Neuronal stem cell (in vitro differentiated cells): ENCODE results near the gene C2orf76.

Experiments
- DNase-seq: peaks from one replicate; pipeline ENCODE4 v3.0.0-alpha.2; 2013; ENCODE audit warnings: low spot score
- H2AFZ ChIP-seq: one replicate; pipeline ENCODE4 v1.6.1; 2013; ENCODE audit warnings: mild to moderate bottlenecking, low read length, inconsistent platforms
- H2AK5ac ChIP-seq: 2 replicates; pipeline ENCODE4 v1.6.1; 2013; ENCODE audit warnings: low read depth, mild to moderate bottlenecking, inconsistent platforms, low read length, moderate library complexity, mixed read lengths
- H2BK120ac ChIP-seq: 2 replicates; pipeline ENCODE4 v1.6.1; 2013; ENCODE audit warnings: low read depth, mild to moderate bottlenecking, inconsistent platforms, low read length, moderate library complexity, mixed read lengths
- H2BK12ac ChIP-seq: one replicate; pipeline ENCODE4 v1.6.1; 2013; ENCODE audit warnings: low read length, inconsistent platforms
- H2BK15ac ChIP-seq: 2 replicates; pipeline ENCODE4 v1.6.1; 2013; ENCODE audit warnings: mild to moderate bottlenecking, low read length, inconsistent platforms, mixed read lengths
- H2BK5ac ChIP-seq: one replicate; pipeline ENCODE4 v1.6.1; 2013; ENCODE audit warnings: inconsistent platforms, mild to moderate bottlenecking, low read length, moderate library complexity
- H3K14ac ChIP-seq: one replicate; pipeline ENCODE4 v1.6.1; 2013; ENCODE audit warnings: low read length, inconsistent platforms
- H3K18ac ChIP-seq: 2 replicates; pipeline ENCODE4 v1.6.1; 2013; ENCODE audit warnings: low read length, inconsistent platforms
- H3K23ac ChIP-seq: 2 replicates; pipeline ENCODE4 v1.6.1; 2013; ENCODE audit warnings: low read depth, mild to moderate bottlenecking, mixed read lengths, low read length, inconsistent platforms; ENCODE audit not compliant: poor library complexity
- H3K27ac ChIP-seq: replicated peaks from 3 replicates; pipeline ENCODE4 v1.5.1; 2013; ENCODE audit warnings: low read length, inconsistent platforms
- H3K27me3 ChIP-seq, 3 experiments: 2 replicates each; pipeline ENCODE4 v1.6.1; 2013; ENCODE audit warnings: low read length in 3 of 3, mild to moderate bottlenecking in 2 of 3, inconsistent platforms in 1 of 3, low read depth in 1 of 3, mixed read lengths in 1 of 3, moderate library complexity in 1 of 3; ENCODE audit not compliant: control insufficient read depth in 3 of 3, insufficient read depth in 3 of 3
- H3K36me3 ChIP-seq, 2 donors: replicated peaks in 1 of 2; 2 replicates each; pipeline ENCODE4 v1.6.1; 2013; ENCODE audit warnings: low read length in 2 of 2; ENCODE audit not compliant: control insufficient read depth in 2 of 2, insufficient read depth in 2 of 2
- H3K4ac ChIP-seq: 2 replicates; pipeline ENCODE4 v1.6.1; 2013; ENCODE audit warnings: inconsistent platforms, mild to moderate bottlenecking, low read length, moderate library complexity
- H3K4me1 ChIP-seq, 2 donors: 1 replicate in 1 of 2; 2 replicates in 1 of 2; pipeline ENCODE4 v1.6.1; 2013; ENCODE audit warnings: low read length in 2 of 2, low read depth in 1 of 2; ENCODE audit not compliant: control insufficient read depth in 2 of 2, insufficient read depth in 1 of 2
- H3K4me2 ChIP-seq: one replicate; pipeline ENCODE4 v1.6.1; 2013; ENCODE audit warnings: mild to moderate bottlenecking, low read length, inconsistent platforms; ENCODE audit not compliant: insufficient read depth, poor library complexity, severe bottlenecking
- H3K4me3 ChIP-seq, 2 donors: 2 replicates each; pipeline ENCODE4 v1.5.1; 2013; ENCODE audit warnings: low read length in 2 of 2, mild to moderate bottlenecking in 2 of 2, inconsistent platforms in 1 of 2, moderate library complexity in 1 of 2
- H3K79me1 ChIP-seq: one replicate; pipeline ENCODE4 v1.6.1; 2013; ENCODE audit warnings: low read depth, mild to moderate bottlenecking, inconsistent platforms, low read length, moderate library complexity
- H3K9ac ChIP-seq: one replicate; pipeline ENCODE4 v1.6.1; 2013; ENCODE audit warnings: mild to moderate bottlenecking, low read depth, low read length, inconsistent platforms; ENCODE audit not compliant: poor library complexity
- H3K9me3 ChIP-seq, 2 donors: replicated peaks in 1 of 2; 2 replicates each; pipeline versions ENCODE3 to v1.6.1; 2013; ENCODE audit warnings: low read length in 2 of 2, mild to moderate bottlenecking in 2 of 2, inconsistent platforms in 1 of 2, low read depth in 1 of 2, mixed read lengths in 1 of 2, moderate library complexity in 1 of 2; ENCODE audit not compliant: control insufficient read depth in 2 of 2, insufficient read depth in 1 of 2
- H4K8ac ChIP-seq: one replicate; pipeline ENCODE4 v1.6.1; 2013; ENCODE audit warnings: low read depth, mild to moderate bottlenecking, inconsistent platforms, low read length, moderate library complexity
- H4K91ac ChIP-seq: one replicate; pipeline ENCODE4 v1.6.1; 2013; ENCODE audit warnings: low read length, low read depth, mild to moderate bottlenecking, inconsistent platforms; ENCODE audit not compliant: poor library complexity
- WGBS, 2 donors: extraction: QIAGEN DNeasy Blood & Tissue Kit; methylation state at CpG; one replicate each; pipeline ENCODE4 v1.1.7; 2013; ENCODE audit warnings: missing lambda C conversion rate in 2 of 2, mixed read lengths in 1 of 2; ENCODE audit not compliant: insufficient read length in 2 of 2, insufficient replicate concordance in 1 of 2; ENCODE audit errors: extremely low coverage in 2 of 2; 5-methylcytosine and 5-hydroxymethylcytosine counted together

The C2orf76 gene

GRCh38 chr2:119327431-119327830 is 39.2 kb downstream of the C2orf76 start:
- H3K79me1 ChIP-seq = no peaks in the 10 kb centered on the region
- H3K4me3 ChIP-seq = no peak overlapping the region
- no peak overlapping the region for H2BK120ac ChIP-seq
- H2AFZ ChIP-seq = no peak overlapping the region
- H3K27ac ChIP-seq = no peak overlapping the region
- no peak overlapping the region for H3K18ac ChIP-seq
- no peak overlapping the region for H2BK15ac ChIP-seq
- no peak overlapping the region for H4K8ac ChIP-seq
- no peaks in the 10 kb centered on the region for H3K36me3 ChIP-seq
- H3K4me2 ChIP-seq = no peak overlapping the region
- no peak overlapping the region for H3K4ac ChIP-seq
- no peaks in the 10 kb centered on the region for H3K9me3 ChIP-seq
- DNase-seq = no peak
- H3K23ac ChIP-seq = no peak overlapping the region
- no peak overlapping the region for H3K9ac ChIP-seq
- no peak overlapping the region for H2AK5ac ChIP-seq
- H3K4me1 ChIP-seq = no peaks in the 10 kb centered on the region
- no CpG with 5 or more reads among the region's 6 CpGs for WGBS, 2 donors
- no peak overlapping the region for H4K91ac ChIP-seq
- H3K27me3 ChIP-seq = no peaks in the 10 kb centered on the region
- no peak overlapping the region for H2BK5ac ChIP-seq
- H2BK12ac ChIP-seq = no peak overlapping the region
- H3K14ac ChIP-seq = no peak overlapping the region

GRCh38 chr2:119326938-119327337 is 39.7 kb downstream of the C2orf76 start:
- H2BK15ac ChIP-seq = no peak overlapping the region
- H2BK12ac ChIP-seq = no peak overlapping the region
- H3K9me3 ChIP-seq = no peaks in the 10 kb centered on the region
- H3K27ac ChIP-seq = no peak overlapping the region
- H3K4ac ChIP-seq = no peak overlapping the region
- H2AFZ ChIP-seq = no peak overlapping the region
- no peaks in the 10 kb centered on the region for H3K4me1 ChIP-seq
- H3K18ac ChIP-seq = no peak overlapping the region
- H3K36me3 ChIP-seq = no peaks in the 10 kb centered on the region
- no peak overlapping the region for H3K9ac ChIP-seq
- no CpG with 5 or more reads among the region's 1 CpG for WGBS, 2 donors
- no peak overlapping the region for H3K4me3 ChIP-seq
- H3K27me3 ChIP-seq = no peaks in the 10 kb centered on the region
- H4K91ac ChIP-seq = no peak overlapping the region
- no peak for DNase-seq
- no peak overlapping the region for H3K4me2 ChIP-seq
- no peak overlapping the region for H2AK5ac ChIP-seq
- H3K23ac ChIP-seq = no peak overlapping the region
- H2BK120ac ChIP-seq = no peak overlapping the region
- no peak overlapping the region for H2BK5ac ChIP-seq
- no peaks in the 10 kb centered on the region for H3K79me1 ChIP-seq
- H3K14ac ChIP-seq = no peak overlapping the region
- no peak overlapping the region for H4K8ac ChIP-seq

- Histone ChIP-seq H3K9ac (no peak overlapping the region), H2BK5ac (no peak overlapping the region), H2BK120ac (no peak overlapping the region), H3K4me1 (no peaks in the 10 kb centered on the region), H2BK15ac (no peak overlapping the region), H3K36me3 (no peaks in the 10 kb centered on the region), H2AFZ (no peak overlapping the region), H3K27me3 (no peaks in the 10 kb centered on the region), H3K4ac (no peak overlapping the region), H2BK12ac (no peak overlapping the region), H3K18ac (no peak overlapping the region), H4K8ac (no peak overlapping the region), H3K79me1 (no peaks in the 10 kb centered on the region), H3K4me3 (no peak overlapping the region), H3K14ac (no peak overlapping the region), H3K4me2 (no peak overlapping the region), H4K91ac (no peak overlapping the region), H2AK5ac (no peak overlapping the region), H3K23ac (no peak overlapping the region), H3K9me3 (no peaks in the 10 kb centered on the region), H3K27ac (no peak overlapping the region)
- DNase-seq = no peak
- WGBS, 2 donors = no CpG with 5 or more reads among the region's 9 CpGs
Measured at GRCh38 chr2:119324685-119325270, 41.9 kb downstream of the C2orf76 start.

GRCh38 chr2:119323459-119323858 is 43.2 kb downstream of the C2orf76 start:
- H4K8ac ChIP-seq = no peak overlapping the region
- no peak overlapping the region for H3K14ac ChIP-seq
- no peak overlapping the region for H2BK120ac ChIP-seq
- H2BK5ac ChIP-seq = no peak overlapping the region
- H2AFZ ChIP-seq = no peak overlapping the region
- H3K79me1 ChIP-seq = no peaks in the 10 kb centered on the region
- no peaks in the 10 kb centered on the region for H3K36me3 ChIP-seq
- H3K9ac ChIP-seq = no peak overlapping the region
- no peak overlapping the region for H3K4me3 ChIP-seq
- no peak overlapping the region for H4K91ac ChIP-seq
- no peak for DNase-seq
- no peaks in the 10 kb centered on the region for H3K4me1 ChIP-seq
- H3K9me3 ChIP-seq = no peaks in the 10 kb centered on the region
- no peak overlapping the region for H3K23ac ChIP-seq
- H3K27ac ChIP-seq = no peak overlapping the region
- H2BK15ac ChIP-seq = no peak overlapping the region
- H2BK12ac ChIP-seq = no peak overlapping the region
- H3K27me3 ChIP-seq = no peaks in the 10 kb centered on the region
- H3K18ac ChIP-seq = no peak overlapping the region
- H3K4ac ChIP-seq = no peak overlapping the region
- no CpG with 5 or more reads among the region's 8 CpGs for WGBS, 2 donors
- H3K4me2 ChIP-seq = no peak overlapping the region
- no peak overlapping the region for H2AK5ac ChIP-seq
